Measurements from ENCODE around the gene L1TD1.
"Not testable (repeated sequence)": the region's sequence is repeated elsewhere in the genome, so short reads cannot be mapped to it uniquely, and the experiment has no call there.

Gene L1TD1

DNA sequence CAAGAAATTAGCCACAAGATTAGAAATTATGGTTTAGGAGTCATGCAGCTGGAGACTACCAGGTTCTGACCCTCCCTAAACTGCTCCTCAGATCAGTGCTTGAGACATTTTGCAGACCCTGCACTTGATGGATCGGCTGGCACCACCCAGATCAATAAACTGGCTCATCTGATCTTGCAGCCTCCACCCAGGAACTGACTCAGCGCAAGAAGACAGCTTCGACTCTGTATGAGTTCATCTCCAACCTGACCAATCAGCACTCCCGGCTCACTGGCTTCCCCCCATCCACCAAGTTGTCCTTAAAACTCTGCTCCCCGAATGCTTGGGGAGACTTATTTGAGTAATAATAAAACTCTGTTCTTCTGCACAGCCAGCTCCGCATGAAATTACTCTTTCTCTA lies 40.0 kb downstream of the L1TD1 start:
- no peak for DNase-seq (ENCODE audit: low read depth in 1 of 2, low spot score in 1 of 2)

DNA sequence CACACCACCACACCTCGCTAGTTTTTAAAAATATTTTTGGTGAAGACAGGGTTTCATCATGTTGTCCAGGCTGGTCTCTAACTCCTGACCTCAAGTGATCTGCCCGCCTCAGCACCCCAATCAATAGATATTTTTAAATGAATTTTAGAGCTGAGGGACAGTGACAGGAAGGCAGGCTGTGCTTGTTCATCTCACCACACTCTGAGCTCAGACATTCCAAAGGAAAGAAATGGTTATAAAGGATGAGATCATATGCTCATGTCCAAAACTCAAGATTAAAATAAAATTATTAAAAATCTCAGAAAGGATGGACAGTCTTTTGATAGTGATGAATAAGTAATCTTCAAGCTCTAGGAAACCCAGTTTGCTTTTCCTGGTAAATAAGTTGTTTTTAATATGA lies 40.9 kb downstream of the L1TD1 start:
- no peak for DNase-seq (ENCODE audit: low read depth in 1 of 2, low spot score in 1 of 2)

DNA sequence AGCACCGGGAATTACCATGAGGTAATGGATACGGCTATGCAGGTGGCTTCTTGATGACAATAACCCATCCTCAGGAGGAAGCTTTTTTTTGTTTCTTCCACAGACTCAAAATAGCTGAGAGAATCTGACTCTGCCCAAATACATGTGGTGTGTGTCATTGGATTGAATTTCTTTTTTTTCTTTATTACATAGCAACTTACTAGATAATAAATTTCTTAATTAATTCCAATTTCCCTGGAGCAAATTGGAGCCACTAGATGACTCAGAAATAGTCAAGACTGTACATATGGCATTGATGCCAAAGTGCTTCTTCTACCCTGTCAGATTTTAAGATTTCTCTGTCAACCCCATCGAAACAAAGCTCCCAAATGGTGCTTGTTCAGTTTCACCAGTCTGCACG lies 42.7 kb downstream of the L1TD1 start:
- no peak for DNase-seq (ENCODE audit: low read depth in 1 of 2, low spot score in 1 of 2)

DNA sequence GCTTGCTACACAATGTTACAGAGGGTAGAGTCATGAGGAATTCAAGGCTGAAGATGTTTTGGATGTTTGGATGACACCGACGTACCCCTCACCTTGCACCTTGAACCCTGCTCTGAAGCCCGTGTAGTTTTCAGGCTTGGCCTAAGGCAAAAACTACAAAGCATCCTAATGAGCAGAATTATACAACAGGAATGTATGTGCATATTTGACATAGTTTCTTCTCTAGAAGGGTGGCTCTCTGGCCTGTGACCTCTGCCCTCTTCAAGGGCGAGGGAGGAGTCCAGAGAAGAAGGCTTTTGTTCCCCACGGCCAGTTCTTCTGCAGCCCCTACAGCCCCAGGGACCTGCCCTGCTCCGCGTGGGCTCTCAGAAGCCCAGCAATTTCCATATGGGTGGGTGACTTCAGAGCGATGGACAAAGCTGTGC lies 43.3 kb downstream of the L1TD1 start:
- DNase-seq (ENCODE audit: low read depth in 1 of 2, low spot score in 1 of 2), result no peak

DNA sequence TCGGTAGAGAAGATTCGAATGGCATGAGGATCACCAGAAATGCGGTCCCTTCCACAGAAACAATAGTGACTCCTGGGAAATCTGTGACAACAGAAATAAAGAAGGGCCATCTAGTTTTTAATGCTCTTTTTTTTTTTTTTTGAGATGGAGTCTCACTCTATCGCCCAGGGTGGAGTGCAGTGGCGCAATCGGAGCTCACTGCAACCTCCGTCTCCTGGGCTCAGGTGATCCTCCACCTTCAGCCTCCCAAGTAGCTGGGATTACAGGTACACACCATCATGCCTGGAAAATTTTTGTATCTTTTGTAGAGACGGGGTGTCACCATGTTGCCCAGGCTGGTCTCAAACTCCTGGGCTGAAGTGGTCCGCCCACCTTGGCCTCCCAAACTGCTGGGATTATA lies 43.9 kb downstream of the L1TD1 start:
- DNase-seq (ENCODE audit: low read depth in 1 of 2, low spot score in 1 of 2), result no peak

DNA sequence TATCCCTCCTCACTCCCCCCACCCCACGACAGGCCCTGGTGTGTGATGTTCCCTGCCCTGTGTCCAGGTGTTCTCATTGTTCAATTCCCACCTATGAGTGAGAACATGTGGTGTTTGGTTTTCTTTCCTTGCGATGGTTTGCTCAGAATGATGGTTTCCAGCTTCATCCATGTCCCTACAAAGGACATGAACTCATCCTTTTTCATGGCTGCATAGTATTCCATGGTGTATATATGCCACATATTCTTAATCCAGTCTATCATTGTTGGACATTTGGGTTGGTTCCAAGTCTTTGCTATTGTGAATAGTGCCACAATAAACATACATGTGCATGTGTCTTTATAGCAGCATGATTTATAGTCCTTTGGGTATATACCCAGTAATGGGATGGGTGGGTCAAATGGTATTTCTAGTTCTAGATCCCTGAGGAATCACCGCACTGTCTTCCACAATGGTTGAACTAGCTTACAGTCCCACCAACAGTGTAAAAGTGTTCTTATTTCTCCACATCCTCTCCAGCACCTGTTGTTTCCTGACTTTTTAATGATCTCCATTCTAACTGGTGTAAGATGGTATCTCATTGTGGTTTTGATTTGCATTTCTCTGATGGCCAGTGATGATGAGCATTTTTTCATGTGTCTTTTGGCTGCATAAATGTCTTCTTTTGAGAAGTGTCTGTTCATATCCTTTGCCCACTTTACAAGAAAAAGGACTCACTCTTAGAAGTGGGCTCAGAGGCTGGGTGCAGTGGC lies 45.2 kb downstream of the L1TD1 start:
- DNase-seq (ENCODE audit: low read depth in 1 of 2, low spot score in 1 of 2), result not testable (repeated sequence)

DNA sequence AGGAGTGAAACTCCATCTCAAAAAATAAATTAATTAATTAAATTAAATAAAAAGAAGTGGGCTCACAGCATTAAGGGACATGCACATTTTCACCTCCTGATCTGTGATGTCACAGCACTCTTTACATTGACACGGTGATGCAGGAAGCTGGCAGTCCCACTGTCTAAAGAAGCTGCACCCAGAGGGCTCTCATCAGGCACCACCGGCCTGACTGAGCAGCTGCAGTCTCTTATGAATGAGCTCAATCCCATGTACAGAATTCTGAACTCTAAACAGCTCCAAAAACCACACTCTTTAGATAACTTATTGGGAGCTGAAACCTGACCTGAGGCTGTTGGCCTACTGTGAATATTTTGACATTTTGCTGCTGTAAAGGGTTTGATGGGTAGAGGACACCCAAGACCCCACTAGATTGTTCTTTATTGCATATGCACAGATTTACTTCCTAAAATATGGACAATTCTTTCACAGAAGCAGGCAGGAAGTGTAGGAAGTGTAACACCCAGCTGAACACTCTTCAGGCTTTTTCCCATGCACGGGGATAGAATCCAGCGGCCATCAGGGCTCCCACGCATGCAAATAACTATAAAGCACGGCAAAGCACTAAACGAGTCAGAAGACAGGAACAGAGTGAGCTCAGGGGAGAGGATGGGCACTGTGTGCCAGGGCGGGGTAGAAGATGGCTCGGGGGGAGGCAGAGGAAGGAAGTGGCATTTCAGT lies 46.2 kb downstream of the L1TD1 start:
- no peak for DNase-seq (ENCODE audit: low read depth in 1 of 2, low spot score in 1 of 2)

DNA sequence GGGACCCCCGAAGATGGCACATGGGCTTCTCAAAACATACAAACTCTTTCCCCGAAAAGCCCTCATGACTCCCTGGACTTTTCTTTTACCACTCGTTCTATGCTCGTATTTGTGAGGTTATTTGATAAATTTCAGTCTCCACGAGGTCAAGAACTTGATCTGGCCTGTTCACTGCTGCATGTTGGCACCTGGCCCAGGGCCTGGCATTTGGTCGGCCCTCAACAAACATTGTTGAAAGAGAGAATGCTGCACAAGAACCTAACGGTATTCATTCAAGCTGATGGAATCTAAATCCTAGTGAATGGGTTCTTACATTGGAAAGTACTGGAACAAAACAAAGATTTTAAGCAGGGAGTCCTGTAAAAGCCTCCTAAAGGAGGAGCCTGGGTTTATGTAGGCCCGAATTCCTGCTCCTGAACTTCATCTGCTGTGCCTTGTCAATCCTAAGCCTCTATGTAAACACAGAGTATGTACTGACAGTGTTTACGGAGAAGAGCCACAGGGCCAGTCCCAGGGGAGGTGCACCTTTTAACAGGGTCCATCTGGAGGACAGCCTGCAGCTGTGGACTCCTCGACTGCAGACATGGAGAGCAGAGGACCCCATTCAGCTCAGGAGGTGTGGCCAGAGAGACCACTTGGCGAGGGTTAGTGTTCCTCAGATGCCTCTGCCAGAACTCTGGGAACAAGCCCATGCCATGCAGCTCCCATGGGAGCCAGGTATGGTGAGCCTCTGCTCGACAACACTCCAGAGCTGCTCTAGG lies 46.9 kb downstream of the L1TD1 start:
- no peak for DNase-seq (ENCODE audit: low read depth in 1 of 2, low spot score in 1 of 2)

DNA sequence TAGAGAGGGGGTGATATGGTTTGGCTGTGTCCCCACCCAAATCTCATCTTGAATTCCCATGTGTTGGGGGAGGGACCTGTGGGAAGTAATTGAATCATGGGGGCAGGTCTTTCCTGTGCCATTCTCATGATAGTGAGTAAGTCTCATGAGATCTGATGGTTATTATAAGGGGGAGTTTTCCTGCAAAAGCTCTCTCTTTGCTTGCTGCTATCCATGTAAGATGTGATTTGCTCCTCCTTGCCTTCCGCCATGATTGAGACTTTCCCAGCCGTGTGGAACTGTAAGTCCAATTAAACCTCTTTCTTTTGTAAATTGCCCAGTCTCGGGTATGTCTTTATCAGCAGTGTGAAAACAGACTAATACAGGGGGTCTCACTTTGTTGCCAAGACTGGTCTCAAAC lies 49.7 kb downstream of the L1TD1 start:
- DNase-seq (ENCODE audit: low read depth in 1 of 2, low spot score in 1 of 2), result not testable (repeated sequence)

DNA sequence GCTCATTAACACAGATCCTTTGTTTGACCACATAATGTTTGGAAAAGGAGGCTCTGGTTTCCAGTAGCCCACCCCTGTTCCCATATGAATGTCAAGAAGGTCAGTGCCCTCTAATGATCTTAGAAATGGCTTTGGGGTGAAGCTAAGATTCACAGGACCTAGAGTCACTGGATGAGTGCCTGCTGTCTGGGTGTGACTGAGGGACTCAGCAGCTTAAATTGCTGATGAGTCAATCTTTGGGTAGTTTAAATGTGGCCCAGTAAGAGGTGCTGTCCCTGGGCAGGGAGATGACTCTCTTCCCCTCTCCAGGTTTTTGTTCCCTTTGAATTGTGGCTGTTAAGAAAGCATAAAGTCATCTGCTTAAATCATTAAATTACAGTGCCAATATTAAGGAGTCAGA lies 50.6 kb downstream of the L1TD1 start:
- DNase-seq (ENCODE audit: low read depth in 1 of 2, low spot score in 1 of 2), result no peak

DNA sequence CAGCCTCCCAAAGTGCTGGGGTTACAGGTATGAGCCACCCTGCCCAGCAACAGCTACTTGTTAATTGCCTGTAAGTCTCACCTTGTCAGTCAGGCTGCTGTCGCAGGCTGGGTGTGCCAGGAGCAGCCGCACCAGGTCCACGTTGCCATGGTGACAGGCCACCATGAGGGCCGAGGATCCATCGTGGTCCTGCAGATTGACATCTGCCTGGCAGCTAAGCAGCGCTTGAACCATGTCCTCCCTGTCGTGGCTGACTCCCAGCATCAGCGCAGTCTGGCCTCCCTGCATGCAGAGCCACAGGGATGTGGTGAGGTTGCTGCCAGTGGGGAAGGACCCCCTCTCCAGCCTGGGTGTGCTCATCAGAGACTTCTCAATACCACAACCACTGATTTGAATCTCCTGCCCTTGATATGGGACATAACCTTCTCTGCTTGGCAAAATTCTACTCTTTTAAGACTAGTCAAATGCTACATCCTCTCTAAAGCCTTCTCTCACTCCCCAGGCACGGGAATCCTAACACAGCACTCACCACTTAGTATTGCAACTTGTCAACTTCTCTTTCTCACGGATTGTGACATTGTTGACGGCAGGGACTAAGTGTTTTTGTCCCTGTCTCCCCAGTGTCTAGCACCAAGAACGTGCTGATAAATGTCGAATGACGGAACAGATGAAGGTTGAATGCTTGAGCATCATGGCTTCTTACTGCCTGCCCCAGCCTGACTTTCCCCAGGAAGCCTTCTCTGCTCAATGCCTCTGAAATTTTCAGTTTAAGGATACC lies 52.9 kb downstream of the L1TD1 start:
- no peak for DNase-seq (ENCODE audit: low read depth in 1 of 2, low spot score in 1 of 2)

DNA sequence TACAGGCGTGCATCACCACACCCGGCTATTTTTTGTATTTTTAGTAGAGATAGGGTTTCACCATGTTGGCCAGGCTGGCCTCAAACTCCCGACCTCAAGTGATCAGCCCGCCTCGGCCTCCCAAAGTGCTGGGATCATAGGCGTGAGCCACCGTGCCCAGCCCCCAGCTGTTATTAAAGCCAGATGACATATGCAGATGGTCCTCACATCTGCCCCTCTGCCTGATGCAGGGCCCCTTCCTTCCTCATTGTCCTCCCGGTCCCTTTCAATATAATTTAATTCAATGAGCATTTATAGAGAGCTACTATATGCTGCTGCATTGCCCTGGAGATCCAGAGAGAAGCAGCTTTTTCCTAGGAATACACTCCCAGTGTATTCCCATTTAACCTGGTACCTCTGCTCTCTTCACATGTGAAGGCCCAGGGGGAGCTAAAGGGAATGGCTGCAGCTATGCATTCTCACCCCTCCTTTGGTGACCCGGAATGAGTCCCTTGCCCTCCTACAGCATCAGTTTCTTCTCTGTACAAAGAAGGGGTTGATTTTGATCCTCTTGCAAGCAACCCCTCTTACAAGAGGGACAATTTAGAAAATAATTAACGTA lies 55.6 kb downstream of the L1TD1 start:
- DNase-seq (ENCODE audit: low read depth in 1 of 2, low spot score in 1 of 2), result no peak

DNA sequence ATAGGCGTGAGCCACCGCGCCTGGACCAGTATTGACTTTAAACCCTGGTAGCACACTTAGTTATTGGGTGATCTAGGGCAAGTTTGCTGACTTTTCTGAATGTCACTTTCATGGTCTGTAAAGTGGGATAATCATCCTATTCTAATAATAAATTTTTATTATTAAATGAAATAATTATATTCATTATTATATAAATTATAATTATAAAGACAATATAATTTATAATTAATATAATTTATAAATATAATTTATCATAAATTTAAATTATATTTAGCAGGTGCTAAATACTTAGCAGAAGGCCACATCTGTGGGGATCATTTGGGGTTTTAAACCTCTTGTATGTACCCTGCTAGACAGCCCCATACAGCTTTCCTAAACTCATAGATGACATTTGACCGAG lies 64.9 kb downstream of the L1TD1 start:
- no peak for DNase-seq (ENCODE audit: low read depth in 1 of 2, low spot score in 1 of 2)

DNA sequence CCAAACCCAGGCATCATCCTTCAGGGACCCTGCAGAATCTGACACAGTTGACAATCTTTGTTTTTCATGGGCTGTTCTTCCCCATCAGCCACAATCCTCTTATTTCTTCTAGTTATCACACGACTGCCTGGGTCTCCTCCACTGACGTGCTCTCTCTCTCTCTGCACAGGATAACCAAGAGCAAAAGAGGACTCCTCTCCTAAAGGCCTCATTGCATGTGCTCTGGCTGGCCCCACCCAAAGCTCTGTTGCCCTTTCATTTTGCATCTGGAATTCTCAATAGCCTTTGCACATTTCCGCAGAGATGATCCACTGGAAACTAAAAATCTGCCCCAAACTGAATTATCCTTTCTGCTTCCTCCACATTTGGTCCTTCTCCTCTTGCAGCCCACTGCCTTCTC lies 66.0 kb downstream of the L1TD1 start:
- DNase-seq (ENCODE audit: low read depth in 1 of 2, low spot score in 1 of 2), result no peak

Data from stimulated activated CD4-positive, alpha-beta T cell treated with anti-CD3 and anti-CD28 coated beads, Interleukin-15, amount 100 ng/mL, for 1 hour (primary cell).